Choroid plexus epithelial cell (primary cell): ENCODE results near the gene AAGAB.
A peak's percentile ranks its signal among the peaks of the same experiment; 100 is the strongest.

Experiments
- DNase-seq: peaks from one replicate; pipeline ENCODE4 v3.0.0-alpha.2; 2010; ENCODE audit warnings: low read depth
- H3K4me3 ChIP-seq: 2 replicates; pipeline ENCODE4 v1.5.1; 2011; ENCODE audit warnings: low read depth, mild to moderate bottlenecking, control low read depth, low read length, moderate library complexity
- CTCF ChIP-seq: conservative IDR thresholded peaks from 2 replicates; pipeline ENCODE4 v1.5.1; 2011; ENCODE audit warnings: low read depth, mild to moderate bottlenecking, control low read depth, inconsistent platforms, low read length, moderate library complexity

Gene AAGAB

GRCh38 chr15:67198157-67198754, 56.2 kb downstream of the AAGAB start:
- H3K4me3 ChIP-seq = no peak overlapping the region
- DNase-seq = peak; percentile 27
- TF ChIP-seq CTCF = no peak

GRCh38 chr15:67197364-67197695, 57.1 kb downstream of the AAGAB start:
- H3K4me3 ChIP-seq = no peak overlapping the region
- DNase-seq = peak; percentile 39
- no peak for TF ChIP-seq CTCF

GRCh38 chr15:67196672-67197363, 57.6 kb downstream of the AAGAB start:
- TF ChIP-seq CTCF = no peak
- DNase-seq = peak; percentile 71
- H3K4me3 ChIP-seq = no peak overlapping the region

GRCh38 chr15:67196222-67196621, 58.2 kb downstream of the AAGAB start:
- peak; percentile 28 for DNase-seq
- H3K4me3 ChIP-seq = no peak overlapping the region
- TF ChIP-seq CTCF = no peak

GRCh38 chr15:67195305-67195704, 59.2 kb downstream of the AAGAB start:
- H3K4me3 ChIP-seq = no peak overlapping the region
- TF ChIP-seq CTCF = no peak
- DNase-seq = peak; percentile 18

- peak; percentile 13 for DNase-seq
- no peak overlapping the region for H3K4me3 ChIP-seq
- no peak for TF ChIP-seq CTCF
Measured at GRCh38 chr15:67194171-67195114, 60.0 kb downstream of the AAGAB start.
